SKM-1 treated with dmso at 0.1 percent for 144 hours (cell line): Measurements from ENCODE around the gene CAMSAP3.

Experiments
- DNase-seq: peaks from one replicate; lab custom pipeline; 2025; ENCODE audit not compliant: unreplicated experiment; lab: John Stamatoyannopoulos, UW

CAMSAP3 gene

DNA sequence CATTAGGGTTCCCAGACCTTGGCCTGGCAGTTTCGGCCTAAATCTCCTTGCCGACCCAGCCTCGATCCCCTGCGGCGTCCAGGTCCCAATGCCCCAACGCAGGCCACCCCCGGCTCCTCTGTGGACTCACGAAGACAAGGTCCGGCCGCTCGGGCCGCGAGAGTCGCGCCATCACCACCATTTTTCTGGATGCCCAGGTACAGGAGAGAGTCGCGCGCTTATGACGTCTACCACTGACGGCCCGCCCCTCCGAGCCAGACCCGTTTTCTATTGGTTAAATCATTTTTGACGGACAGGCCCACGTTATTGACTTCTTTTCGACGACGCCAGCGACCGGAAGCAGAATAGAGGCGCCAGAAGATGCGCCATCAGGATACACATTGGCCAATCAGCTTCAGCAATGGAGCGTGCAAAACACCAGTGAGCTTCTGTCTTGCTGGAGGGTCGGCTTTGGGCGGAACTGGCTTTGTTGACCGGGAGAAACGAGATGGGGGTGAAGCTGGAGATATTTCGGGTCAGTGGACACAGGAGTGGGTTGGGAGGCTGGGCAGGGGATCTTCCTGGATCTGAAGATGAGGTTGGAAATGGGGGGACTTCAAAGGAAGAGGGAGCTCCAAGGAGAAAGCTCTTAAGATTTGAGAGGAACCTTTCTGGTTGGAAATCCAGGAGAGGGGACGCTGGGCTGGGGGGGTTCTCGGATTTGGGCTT lies 33.8 kb downstream of the CAMSAP3 start, which contains the start of the genes PET100 and XAB2:
PET100 (plus strand) TSS at position 447 of the 708 bp plus-strand sequence; CDS start at position 488, 41 bp downstream.
XAB2 (minus strand) TSS at position 199 of the 708 bp plus-strand sequence; CDS start at position 181, 18 bp downstream.
- DNase-seq = peak; percentile 98

DNA sequence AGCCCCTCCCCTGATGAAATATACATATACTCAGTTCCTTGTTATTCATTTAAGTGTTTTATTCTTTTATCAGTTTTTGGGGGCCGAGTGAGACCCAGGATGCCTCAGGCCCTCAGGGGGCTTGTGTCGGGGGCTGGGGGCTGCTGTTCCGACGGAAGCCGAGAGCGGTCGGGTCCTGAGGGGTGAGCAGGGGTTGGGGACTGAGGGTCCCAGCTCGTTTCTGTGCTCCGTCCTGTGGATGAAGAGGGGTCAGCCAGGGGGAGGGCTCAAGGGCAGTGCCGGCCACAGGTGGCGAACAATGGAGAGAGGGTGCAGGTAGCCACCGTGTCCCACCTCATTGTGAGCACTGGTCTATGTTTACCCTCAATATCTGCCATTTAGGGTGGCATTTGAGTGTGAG lies 35.9 kb downstream of the CAMSAP3 start:
- DNase-seq = no peak

GRCh38 chr19:7632340-7633203 lies 36.9 kb downstream of the CAMSAP3 start:
- no peak for DNase-seq

DNA sequence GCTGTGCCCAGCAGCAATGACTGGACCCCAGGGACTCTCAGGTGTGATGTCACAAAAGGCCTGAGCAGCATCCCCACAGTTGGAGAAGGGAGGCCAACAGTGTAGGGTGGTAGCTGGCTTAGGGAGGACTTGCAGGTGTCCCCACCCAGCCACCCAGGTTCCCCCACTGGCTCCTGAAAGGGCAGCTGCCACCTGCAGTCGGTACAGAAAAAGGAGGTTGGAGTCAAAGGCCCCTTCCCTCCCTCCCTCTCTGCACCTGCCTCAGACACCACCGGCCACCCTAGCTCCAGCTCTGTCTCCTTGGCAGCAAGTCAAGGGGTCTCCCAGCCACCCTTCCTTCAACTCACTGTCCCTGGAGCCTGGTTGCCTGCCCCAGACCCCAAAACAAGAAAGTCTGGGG lies 38.0 kb downstream of the CAMSAP3 start, which contains the start of gene PCP2:
PCP2 (minus strand) TSS at position 22 of the 400 bp plus-strand sequence. CDS start 262 bp downstream, outside the sequence.
- DNase-seq = no peak

- no peak for DNase-seq
These were observed 40.0 kb downstream of the CAMSAP3 start for GRCh38 chr19:7635670-7636069.

DNA sequence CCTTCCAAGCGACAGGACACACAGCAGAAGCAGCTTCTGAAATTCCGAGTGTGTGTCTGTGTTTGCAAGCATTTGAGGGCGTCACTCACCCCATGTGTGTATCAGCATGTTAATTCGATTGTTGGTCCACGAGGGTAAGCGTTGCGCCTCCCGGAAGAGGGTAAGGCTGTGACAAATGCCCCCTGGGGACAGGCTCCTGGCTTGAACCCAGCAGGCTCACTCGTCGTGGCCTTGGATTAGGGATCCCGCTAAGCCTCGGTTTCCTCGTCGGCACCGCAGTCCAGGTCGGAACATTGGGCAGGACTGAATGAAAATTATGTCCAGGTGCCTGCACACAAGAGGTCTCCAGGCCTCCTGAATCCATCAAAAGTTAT lies 40.6 kb downstream of the CAMSAP3 start:
- DNase-seq = no peak

DNA sequence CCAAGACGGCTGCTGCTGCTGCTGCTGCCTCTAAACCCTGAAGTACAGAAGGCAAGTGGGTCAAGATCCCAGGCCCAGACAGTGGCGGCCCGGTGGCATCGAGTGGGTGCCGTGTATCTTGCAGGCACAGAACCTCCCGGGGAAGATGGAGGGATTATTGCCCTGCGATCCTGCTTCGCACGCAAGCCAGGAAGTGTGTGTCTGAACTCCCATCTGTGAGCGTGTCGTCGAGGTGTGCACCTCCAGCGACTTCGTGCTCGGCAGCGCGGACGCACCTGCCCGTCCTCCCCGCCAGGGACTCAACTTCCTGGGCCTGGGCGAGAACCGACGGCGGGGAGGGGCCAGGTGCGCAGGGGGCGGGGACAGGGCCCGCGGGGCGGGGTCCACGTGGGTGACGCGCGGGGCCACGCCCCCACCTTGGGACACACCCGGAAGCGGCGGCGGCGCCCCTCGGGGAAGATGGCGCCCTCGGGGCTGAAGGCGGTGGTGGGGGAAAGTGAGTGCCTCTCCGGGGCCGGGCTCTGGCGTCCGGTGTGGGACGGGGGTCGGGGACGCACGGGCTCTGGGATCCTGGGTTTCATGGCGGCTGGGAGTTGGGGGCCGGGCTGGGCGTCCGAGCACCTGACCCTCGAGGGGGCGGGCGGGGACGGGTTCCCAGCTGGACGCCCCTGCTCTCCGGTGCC lies 41.2 kb downstream of the CAMSAP3 start, which contains the start of gene STXBP2:
STXBP2 (plus strand) TSS at position 420 of the 683 bp plus-strand sequence; CDS start at position 460, 40 bp downstream.
- peak; percentile 31 for DNase-seq

DNA sequence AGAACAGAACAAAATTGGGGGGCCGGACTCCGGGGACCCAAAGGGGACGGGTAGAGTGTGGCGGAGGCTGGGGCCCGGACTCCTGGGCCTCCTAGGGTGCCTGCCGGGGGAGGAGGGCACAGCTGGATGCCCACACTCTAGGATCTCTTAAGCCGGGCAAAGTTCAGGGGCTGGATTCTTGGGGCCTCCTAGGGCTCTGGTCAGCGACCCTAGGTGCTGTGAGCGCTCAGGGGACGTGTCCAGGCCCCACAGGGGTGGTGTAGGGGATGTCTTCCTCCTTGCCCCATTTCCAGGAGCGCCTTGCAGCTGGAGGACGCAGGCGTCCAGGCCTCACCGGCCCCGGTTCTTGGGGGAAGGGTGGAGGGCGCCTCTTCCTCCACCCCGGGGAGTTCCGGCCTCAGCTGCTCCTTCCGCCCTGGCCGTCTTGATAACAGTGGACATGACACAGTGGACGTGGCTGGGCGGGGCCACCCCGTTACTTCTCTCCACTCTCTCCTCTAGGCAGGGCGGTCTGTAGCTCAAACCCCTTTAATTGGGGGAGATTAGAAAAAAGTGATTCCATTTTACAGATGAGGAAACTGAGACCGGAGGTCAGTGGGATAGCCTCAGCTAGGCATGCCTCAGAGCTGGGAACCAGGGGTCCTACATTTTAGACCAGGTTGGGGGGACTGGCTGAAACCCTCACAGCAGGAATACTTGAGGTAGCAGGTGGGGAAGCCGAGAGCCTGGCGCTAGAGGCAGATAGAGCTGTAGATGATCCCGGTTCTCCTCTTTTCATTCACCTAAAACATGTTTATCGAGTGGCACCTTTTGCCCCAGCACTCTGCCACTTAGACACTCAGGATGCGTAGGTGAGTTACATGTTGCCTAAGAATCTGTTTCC lies 42.0 kb downstream of the CAMSAP3 start:
- DNase-seq = no peak

DNA sequence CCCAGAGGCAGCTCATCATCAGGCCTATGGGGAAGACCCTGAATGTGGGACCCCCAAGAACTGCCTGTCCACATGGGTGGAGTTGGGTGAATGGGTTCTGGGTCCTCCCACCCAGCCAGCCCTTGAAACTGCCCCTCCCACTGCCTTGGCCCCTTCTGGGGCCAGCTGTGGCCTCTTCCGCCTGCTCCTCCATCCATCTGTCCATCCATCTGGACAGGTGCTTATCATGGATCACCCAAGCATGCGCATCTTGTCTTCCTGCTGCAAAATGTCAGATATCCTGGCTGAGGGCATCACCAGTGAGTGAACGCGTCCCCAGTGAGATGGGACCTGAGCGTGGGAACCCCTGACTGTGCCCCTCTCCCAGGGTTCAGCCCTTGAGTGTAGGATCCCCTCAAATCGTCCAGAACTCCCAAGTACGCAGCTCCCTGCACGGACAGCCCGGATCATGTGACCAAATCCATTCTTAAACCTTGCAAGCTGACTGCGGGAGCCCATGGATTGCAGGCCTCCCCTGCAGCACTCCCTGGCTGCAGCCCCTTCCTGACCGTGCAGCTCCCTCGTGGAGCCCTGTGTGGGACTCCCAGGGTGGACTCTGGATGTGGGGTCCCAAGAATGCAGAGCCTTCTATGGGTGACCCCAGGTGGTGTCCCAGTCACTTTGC lies 43.3 kb downstream of the CAMSAP3 start:
- DNase-seq = no peak

- no peak for DNase-seq
These were observed 44.2 kb downstream of the CAMSAP3 start for GRCh38 chr19:7639863-7640348.

DNA sequence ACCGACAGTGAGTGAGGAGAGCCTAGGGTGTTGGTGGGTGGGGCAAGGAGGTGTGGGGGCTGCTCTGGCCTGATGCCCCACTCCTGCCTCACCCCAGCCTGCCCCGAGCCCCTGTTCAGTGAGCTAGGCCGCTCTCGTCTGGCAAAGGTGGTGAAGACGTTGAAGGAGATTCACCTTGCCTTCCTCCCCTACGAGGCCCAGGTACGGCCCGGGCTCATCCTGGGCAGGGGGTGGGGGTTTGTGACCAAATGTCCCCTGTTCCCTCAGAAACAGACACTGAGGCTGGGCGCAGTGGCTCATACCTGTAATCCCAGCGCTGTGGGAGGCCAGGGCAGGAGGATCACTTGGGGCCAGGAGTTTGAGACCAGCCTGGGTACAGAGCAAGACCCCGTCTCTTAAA lies 45.1 kb downstream of the CAMSAP3 start:
- DNase-seq = no peak

DNA sequence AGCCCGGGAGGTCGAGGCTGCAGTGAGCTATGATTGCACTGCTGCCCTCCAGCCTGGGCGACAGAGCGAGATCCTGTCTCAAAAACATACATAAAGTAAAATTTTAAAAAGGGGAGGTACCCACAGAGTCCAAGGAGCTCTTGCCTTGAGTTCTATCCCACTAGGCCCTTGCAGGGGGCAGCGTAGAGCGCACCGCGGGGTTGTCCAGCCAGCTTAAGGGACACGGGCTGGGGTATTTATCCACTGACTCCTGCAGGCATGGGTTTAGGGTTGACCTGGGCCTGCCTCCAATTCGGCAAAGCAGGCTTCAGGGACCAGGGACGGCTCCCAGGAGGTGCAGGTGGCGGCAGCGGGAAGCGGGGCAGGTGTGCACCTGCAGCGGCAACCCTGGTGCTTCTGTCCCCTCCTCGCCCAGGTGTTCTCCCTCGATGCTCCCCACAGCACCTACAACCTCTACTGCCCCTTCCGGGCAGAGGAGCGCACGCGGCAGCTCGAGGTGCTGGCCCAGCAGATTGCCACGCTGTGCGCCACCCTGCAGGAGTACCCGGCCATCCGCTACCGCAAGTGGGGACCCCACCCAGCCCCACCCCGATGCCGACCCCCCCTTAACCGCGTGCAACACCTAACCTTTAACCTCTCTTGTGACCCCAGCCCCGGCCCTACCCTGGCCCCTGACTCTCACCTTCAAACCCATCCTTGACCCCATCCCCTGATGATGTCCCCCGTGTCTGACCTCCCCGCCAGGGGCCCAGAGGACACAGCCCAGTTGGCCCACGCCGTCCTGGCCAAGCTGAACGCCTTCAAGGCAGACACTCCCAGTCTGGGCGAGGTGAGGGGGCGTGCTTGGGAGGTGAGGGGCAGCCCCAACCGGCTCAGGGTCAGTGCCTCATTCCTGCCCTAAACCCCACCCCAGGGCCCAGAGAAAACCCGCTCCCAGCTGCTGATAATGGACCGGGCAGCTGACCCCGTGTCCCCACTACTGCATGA lies 45.9 kb downstream of the CAMSAP3 start:
- DNase-seq = no peak

GRCh38 chr19:7642295-7643030 lies 46.8 kb downstream of the CAMSAP3 start:
- DNase-seq = no peak

- no peak for DNase-seq
These were observed 47.4 kb downstream of the CAMSAP3 start for GRCh38 chr19:7643031-7643415.

DNA sequence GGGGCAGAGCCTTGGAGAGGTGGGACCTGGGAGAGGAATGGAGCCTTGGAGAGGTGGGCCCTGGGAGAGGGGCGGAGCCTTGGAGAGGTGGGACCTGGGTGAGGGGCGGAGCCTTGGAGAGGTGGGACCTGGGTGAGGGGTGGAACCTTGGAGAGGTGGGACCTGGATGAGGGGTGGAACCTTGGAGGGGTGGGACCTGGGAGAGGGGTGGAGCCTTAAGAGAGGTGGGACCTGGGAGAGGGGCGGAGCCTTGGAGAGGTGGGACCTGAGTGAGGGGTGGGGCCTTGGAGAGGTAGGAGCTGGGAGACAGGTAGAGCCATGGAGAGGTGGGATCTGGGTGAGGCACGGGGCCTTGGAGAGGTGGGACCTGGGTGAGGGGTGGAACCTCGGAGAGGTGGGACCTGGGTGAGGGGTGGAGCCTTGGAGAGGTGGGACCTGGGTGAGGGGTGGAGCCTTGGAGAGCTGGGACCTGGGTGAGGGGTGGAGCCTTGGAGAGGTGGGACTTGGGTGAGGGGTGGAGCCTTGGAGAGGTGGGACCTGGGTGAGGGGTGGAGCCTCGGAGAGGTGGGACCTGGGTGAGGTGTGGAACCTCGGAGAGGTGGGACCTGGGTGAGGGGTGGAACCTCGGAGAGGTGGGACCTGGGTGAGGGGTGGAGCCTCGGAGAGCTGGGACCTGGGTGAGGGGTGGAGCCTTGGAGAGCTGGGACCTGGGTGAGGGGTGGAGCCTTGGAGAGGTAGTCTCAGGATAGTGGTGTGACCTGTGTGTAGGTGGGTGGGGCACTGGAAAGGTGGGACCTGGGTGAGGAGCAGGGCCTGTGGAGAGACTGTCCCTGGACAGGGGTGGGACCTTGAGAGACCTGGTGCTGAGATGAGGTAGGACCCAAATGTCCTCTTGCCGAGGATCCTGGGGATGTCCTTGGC lies 48.2 kb downstream of the CAMSAP3 start:
- DNase-seq = peak; percentile 25

- DNase-seq = no peak
These were observed 48.9 kb downstream of the CAMSAP3 start for GRCh38 chr19:7644550-7644877.

GRCh38 chr19:7645163-7645562 lies 49.5 kb downstream of the CAMSAP3 start:
- peak; percentile 73 for DNase-seq
